GM12878 (cell line): ENCODE results near the gene RBM26. TPM values are rescaled to one million over a fixed set of nuclear protein-coding genes. Genes with fewer than 3 reads are reported as not detected.

Source experiments
- ATAC-seq: fragments of 200-7000 bp; cut with Tn5 transposase; 3 replicates; pipeline ENCODE4 v1.9.1; 2020; ENCODE audit warnings: mild to moderate bottlenecking, moderate library complexity
- BruUV-seq: library from RNA; stranded (reverse); fragments of 400-500 nt; replicated peaks from 2 replicates; lab custom pipeline; 2021; lab: Mats Ljungman, UMichigan
- CTCF ChIA-PET: fragments of 300-600 bp; sonication (Branson Sonifier 250); formaldehyde crosslinking; extraction: SDS; loops from one replicate; lab custom pipeline; 2021; ENCODE audit warnings: inconsistent platforms; lab: Yijun Ruan, JAX
- POLR2A ChIA-PET: fragments of 350-600 bp; formaldehyde crosslinking; extraction: SDS; loops from one replicate; lab custom pipeline; 2021; ENCODE audit warnings: inconsistent platforms; lab: Charles Lee
- RAD21 ChIA-PET: fragments of 300-600 bp; sonication (Branson Sonifier 250); formaldehyde crosslinking; loops from one replicate; lab custom pipeline; 2023; ENCODE audit warnings: antibody characterized with exemption; ENCODE audit not compliant: unreplicated experiment; lab: Charles Lee
- SMC1A ChIA-PET: fragments of 300-600 bp; sonication (Branson Sonifier 250); formaldehyde crosslinking; loops from one replicate; lab custom pipeline; 2023; ENCODE audit not compliant: unreplicated experiment, uncharacterized antibody; lab: Charles Lee
- DNase-seq: peaks from one replicate; pipeline ENCODE4 v3.0.0-alpha.2; 2011; ENCODE audit warnings: low read depth, low spot score
- FAIRE-seq: peaks from 3 replicates; lab custom pipeline; 2011; peaks lifted over from hg19 to GRCh38; lab: Jason Lieb, UNC
- H2AFZ ChIP-seq: 2 replicates; pipeline ENCODE4 v1.6.0; 2011; ENCODE audit warnings: low read depth, low read length, control low read depth; ENCODE audit not compliant: control insufficient read depth
- H3K27ac ChIP-seq: 2 replicates; pipeline ENCODE4 v1.5.1; 2011; ENCODE audit warnings: control low read depth; ENCODE audit not compliant: control insufficient read depth, insufficient read depth
- H3K27me3 ChIP-seq, 2 experiments: replicated peaks in 1 of 2; 2 replicates each; pipeline versions ENCODE4 v1.6.0 to v1.6.1; 2011; ENCODE audit warnings: low read length in 1 of 2; ENCODE audit not compliant: control insufficient read depth in 2 of 2, insufficient read depth in 2 of 2
- H3K36me3 ChIP-seq, 2 experiments: 2 replicates each; pipeline ENCODE4 v1.5.1; 2011; ENCODE audit warnings: low read length in 1 of 2; ENCODE audit not compliant: control insufficient read depth in 2 of 2, insufficient read depth in 2 of 2
- H3K4me1 ChIP-seq: 2 replicates; pipeline ENCODE4 v1.6.1; 2011; ENCODE audit warnings: mild to moderate bottlenecking, low read length, moderate library complexity, mixed read lengths; ENCODE audit not compliant: control insufficient read depth, insufficient read depth
- H3K4me2 ChIP-seq: 2 replicates; pipeline ENCODE4 v1.6.0; 2011; ENCODE audit warnings: control low read depth; ENCODE audit not compliant: control insufficient read depth, insufficient read depth
- H3K4me3 ChIP-seq: fragments of 200-600 bp; sonication (generic); 2 replicates; pipeline ENCODE4 v1.5.1; 2016
- H3K79me2 ChIP-seq: 2 replicates; pipeline ENCODE4 v1.6.0; 2011; ENCODE audit warnings: low read length; ENCODE audit not compliant: control insufficient read depth, insufficient read depth
- H3K9ac ChIP-seq: 2 replicates; pipeline ENCODE4 v1.8.0; 2011; ENCODE audit warnings: low read length, control low read depth, mixed read lengths; ENCODE audit not compliant: control insufficient read depth, insufficient read depth
- H3K9me3 ChIP-seq: replicated peaks from 3 replicates; pipeline ENCODE4 v1.5.1; 2011; ENCODE audit warnings: mild to moderate bottlenecking, low read length; ENCODE audit not compliant: control insufficient read depth, insufficient read depth
- H4K20me1 ChIP-seq: 2 replicates; pipeline ENCODE4 v1.6.0; 2011; ENCODE audit not compliant: control insufficient read depth, insufficient read depth
- BCL11A ChIP-seq: IDR thresholded peaks from 2 replicates; pipeline ENCODE4 v1.6.1; 2011; ENCODE audit warnings: low read depth, low read length
- CHD4 ChIP-seq: fragments of 200-600 bp; sonication (generic); IDR thresholded peaks from 2 replicates; pipeline ENCODE4 v1.6.1; 2016; ENCODE audit warnings: mild to moderate bottlenecking
- KDM1A ChIP-seq: fragments of 200-600 bp; sonication (generic); IDR thresholded peaks from 2 replicates; pipeline ENCODE4 v1.6.1; 2016; ENCODE audit warnings: borderline replicate concordance
- MEF2B ChIP-seq: fragments of 450-650 bp; IDR thresholded peaks from 2 replicates; pipeline ENCODE4 v1.6.1; 2018; ENCODE audit warnings: mild to moderate bottlenecking, moderate library complexity; ENCODE audit not compliant: partially characterized antibody, poor library complexity, severe bottlenecking
- NBN ChIP-seq: fragments of 450-650 bp; IDR thresholded peaks from 2 replicates; pipeline ENCODE4 v1.6.1; 2016
- NFYA ChIP-seq: IDR thresholded peaks from 2 replicates; pipeline ENCODE4 v1.6.1; 2011; ENCODE audit warnings: low read depth, mild to moderate bottlenecking, low read length, improper control_type of control experiment, borderline replicate concordance
- POLR2AphosphoS2 ChIP-seq: IDR thresholded peaks from 2 replicates; pipeline ENCODE4 v1.6.1; 2011; ENCODE audit warnings: low read depth, mild to moderate bottlenecking, low read length, improper control_type of control experiment, moderate library complexity
- RAD21 ChIP-seq: IDR thresholded peaks from 2 replicates; pipeline ENCODE4 v1.6.1; 2011; ENCODE audit warnings: mild to moderate bottlenecking, low read depth, low read length, moderate library complexity; ENCODE audit not compliant: insufficient read depth
- SIX5 ChIP-seq: IDR thresholded peaks from 2 replicates; pipeline ENCODE4 v1.6.1; 2011; ENCODE audit warnings: mild to moderate bottlenecking, low read depth, low read length, moderate library complexity; ENCODE audit not compliant: severe bottlenecking
- ZBED1 ChIP-seq: IDR thresholded peaks from 2 replicates; pipeline ENCODE4 v1.6.1; 2016; ENCODE audit warnings: borderline replicate concordance
- ZNF274 ChIP-seq: IDR thresholded peaks from one replicate; pipeline ENCODE4 v1.8.0; 2011; ENCODE audit not compliant: insufficient read length, insufficient read depth
- WGBS: methylation state at CpG from one replicate; pipeline ENCODE4 v1.1.6; 2016; ENCODE audit warnings: low lambda C conversion rate; ENCODE audit not compliant: insufficient replicate concordance, insufficient coverage; ENCODE audit errors: missing lambda C conversion rate; 5-methylcytosine and 5-hydroxymethylcytosine counted together
- in situ Hi-C: fragments of 300-500 bp; cut with MboI; formaldehyde crosslinking; loops from 9 replicates; pipeline ENCODE4 v1.14.3; 2018; ENCODE audit warnings: mixed read lengths
- intact Hi-C: fragments of 100-400 bp; cut with micrococcal nuclease; formaldehyde crosslinking; loops from one replicate; pipeline ENCODE4 v1.14.2; 2022; ENCODE audit not compliant: unreplicated experiment
- polyA plus RNA-seq, 11 experiments: library from polyadenylated mRNA; depleted of rRNA in 4 of 11; unstranded in 6 of 11; stranded (reverse) in 5 of 11; fragments of >200 nt; fragmentation: Nextera tagmentation in 4 of 11; fragmentation: Illumina TruSeq in 1 of 11; extraction: Ambion mirVana in 4 of 11; extraction: Trizol in 1 of 11; gene quantifications; 1 replicate in 1 of 11; 2 replicates in 10 of 11; pipeline versions ENCODE4 v1.2.1 to v1.2.3, GENCODE V29; 2011 to 2016; ENCODE audit warnings: inconsistent platforms in 2 of 11, missing spikeins in 2 of 11, low read depth in 1 of 11
- total RNA-seq, 4 experiments: library from RNA; depleted of rRNA in 3 of 4; stranded (reverse); fragments of >200 nt in 3 of 4; fragmentation: Illumina TruSeq in 1 of 4; extraction: Trizol in 1 of 4; gene quantifications; 2 replicates each; pipeline versions ENCODE4 v1.2.1 to v1.2.3, GENCODE V29; 2013 to 2021
- TF ChIP-seq, protein P1 (sequence below): IDR thresholded peaks from 2 replicates; pipeline ENCODE4 v1.6.1; 2012; ENCODE audit warnings: low read depth, low read length, improper control_type of control experiment
- TF ChIP-seq, protein P2 (sequence below): fragments of 450-650 bp; IDR thresholded peaks from 2 replicates; pipeline ENCODE4 v1.6.1; 2017; ENCODE audit warnings: mild to moderate bottlenecking, low read depth, inconsistent platforms; ENCODE audit not compliant: poor library complexity, severe bottlenecking

The RBM26 gene
- total and polyA plus RNA-seq, 10 of the 15 experiments (the other 5 are each of a cell fraction or from before 2014, with no cell fraction given), result 17.6 to 71.3 (median 38.9) TPM

DNA sequence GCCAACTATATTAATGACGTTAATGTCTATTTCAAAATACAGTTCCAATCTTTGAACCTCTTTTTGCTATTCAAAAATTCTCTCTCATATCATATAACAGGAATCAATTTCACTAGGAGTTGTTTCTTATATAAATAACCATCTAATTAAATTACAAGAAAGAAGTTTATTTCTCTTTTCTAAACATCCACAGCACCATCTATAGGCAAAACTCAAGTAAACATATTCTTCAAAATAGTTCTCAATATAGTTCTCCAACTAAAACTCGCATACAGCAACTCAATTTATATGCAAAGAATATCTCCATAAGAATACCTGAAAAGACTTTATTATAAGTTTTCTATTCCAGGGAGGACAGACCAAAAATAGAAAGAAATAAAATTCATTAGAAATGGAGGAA is 65.6 kb downstream of the RBM26 start:
- TF ChIP-seq, protein P1, sequence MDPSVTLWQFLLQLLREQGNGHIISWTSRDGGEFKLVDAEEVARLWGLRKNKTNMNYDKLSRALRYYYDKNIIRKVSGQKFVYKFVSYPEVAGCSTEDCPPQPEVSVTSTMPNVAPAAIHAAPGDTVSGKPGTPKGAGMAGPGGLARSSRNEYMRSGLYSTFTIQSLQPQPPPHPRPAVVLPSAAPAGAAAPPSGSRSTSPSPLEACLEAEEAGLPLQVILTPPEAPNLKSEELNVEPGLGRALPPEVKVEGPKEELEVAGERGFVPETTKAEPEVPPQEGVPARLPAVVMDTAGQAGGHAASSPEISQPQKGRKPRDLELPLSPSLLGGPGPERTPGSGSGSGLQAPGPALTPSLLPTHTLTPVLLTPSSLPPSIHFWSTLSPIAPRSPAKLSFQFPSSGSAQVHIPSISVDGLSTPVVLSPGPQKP, result no peak
- no peak for TF ChIP-seq KDM1A
- TF ChIP-seq SIX5, result no peak
- TF ChIP-seq CHD4, result no peak
- TF ChIP-seq NFYA, result no peak
- no peak for TF ChIP-seq BCL11A
- no peak for TF ChIP-seq RAD21
- no peak for TF ChIP-seq ZNF274
- TF ChIP-seq NBN, result no peak
- no peak for TF ChIP-seq POLR2AphosphoS2
- no peak for TF ChIP-seq ZBED1
- TF ChIP-seq MEF2B, result no peak
- TF ChIP-seq, protein P2, sequence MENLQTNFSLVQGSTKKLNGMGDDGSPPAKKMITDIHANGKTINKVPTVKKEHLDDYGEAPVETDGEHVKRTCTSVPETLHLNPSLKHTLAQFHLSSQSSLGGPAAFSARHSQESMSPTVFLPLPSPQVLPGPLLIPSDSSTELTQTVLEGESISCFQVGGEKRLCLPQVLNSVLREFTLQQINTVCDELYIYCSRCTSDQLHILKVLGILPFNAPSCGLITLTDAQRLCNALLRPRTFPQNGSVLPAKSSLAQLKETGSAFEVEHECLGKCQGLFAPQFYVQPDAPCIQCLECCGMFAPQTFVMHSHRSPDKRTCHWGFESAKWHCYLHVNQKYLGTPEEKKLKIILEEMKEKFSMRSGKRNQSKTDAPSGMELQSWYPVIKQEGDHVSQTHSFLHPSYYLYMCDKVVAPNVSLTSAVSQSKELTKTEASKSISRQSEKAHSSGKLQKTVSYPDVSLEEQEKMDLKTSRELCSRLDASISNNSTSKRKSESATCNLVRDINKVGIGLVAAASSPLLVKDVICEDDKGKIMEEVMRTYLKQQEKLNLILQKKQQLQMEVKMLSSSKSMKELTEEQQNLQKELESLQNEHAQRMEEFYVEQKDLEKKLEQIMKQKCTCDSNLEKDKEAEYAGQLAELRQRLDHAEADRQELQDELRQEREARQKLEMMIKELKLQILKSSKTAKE, result no peak
- TF ChIP-seq, all 136 proteins: peak for 0
- H3K9me3 ChIP-seq, result no peaks in the 10 kb centered on the region
- in situ Hi-C loops (no loop called here), intact Hi-C loops (no loop called here)
- no peaks in the 10 kb centered on the region for H3K4me1 ChIP-seq
- ChIA-PET SMC1A (interaction anchor here (0.7 to 1.6 kb wide), 6 partner anchors 9 to 1100 kb away, joined by 3 to 5 read pairs (median 4); no protein-coding TSS in a partner anchor), CTCF (interaction anchor here (1.5 to 2.9 kb wide), 2 partner anchors 8 to 52 kb away, joined by 3 to 11 read pairs; no protein-coding TSS in a partner anchor), POLR2A (no interaction called here), RAD21 (interaction anchor here (1.3 kb wide), 1 partner anchor 283 kb away, joined by 3 read pairs; no protein-coding TSS in a partner anchor)
- no peak overlapping the region for H3K4me3 ChIP-seq
- no TSS peak for BruUV-seq
- WGBS, result 98% methylated on average over 2 of the region's 2 CpGs
- no peaks in the 10 kb centered on the region for H3K27me3 ChIP-seq
- no peak overlapping the region for H3K4me2 ChIP-seq
- no peak overlapping the region for H2AFZ ChIP-seq
- ATAC-seq (no peak), FAIRE-seq (no peak), DNase-seq (no peak)
- H3K79me2 ChIP-seq, result no peaks in the 10 kb centered on the region
- H3K27ac ChIP-seq, result no peak overlapping the region
- peaks cover 1 to 20% of the 10 kb centered on the region in 2 experiments; a peak in 3 of 4 replicates for H3K36me3 ChIP-seq
- no peak overlapping the region for H3K9ac ChIP-seq
- no peaks in the 10 kb centered on the region for H4K20me1 ChIP-seq
